ENCODE results near the gene ERFE. TPM values are rescaled to one million over a fixed set of nuclear protein-coding genes. Genes with fewer than 3 reads are reported as not detected.

Gene ERFE
- total RNA-seq, 5 donors from 2014 or later (not counting 1 experiment from before 2014, with no cell fraction given), result not detected

DNA sequence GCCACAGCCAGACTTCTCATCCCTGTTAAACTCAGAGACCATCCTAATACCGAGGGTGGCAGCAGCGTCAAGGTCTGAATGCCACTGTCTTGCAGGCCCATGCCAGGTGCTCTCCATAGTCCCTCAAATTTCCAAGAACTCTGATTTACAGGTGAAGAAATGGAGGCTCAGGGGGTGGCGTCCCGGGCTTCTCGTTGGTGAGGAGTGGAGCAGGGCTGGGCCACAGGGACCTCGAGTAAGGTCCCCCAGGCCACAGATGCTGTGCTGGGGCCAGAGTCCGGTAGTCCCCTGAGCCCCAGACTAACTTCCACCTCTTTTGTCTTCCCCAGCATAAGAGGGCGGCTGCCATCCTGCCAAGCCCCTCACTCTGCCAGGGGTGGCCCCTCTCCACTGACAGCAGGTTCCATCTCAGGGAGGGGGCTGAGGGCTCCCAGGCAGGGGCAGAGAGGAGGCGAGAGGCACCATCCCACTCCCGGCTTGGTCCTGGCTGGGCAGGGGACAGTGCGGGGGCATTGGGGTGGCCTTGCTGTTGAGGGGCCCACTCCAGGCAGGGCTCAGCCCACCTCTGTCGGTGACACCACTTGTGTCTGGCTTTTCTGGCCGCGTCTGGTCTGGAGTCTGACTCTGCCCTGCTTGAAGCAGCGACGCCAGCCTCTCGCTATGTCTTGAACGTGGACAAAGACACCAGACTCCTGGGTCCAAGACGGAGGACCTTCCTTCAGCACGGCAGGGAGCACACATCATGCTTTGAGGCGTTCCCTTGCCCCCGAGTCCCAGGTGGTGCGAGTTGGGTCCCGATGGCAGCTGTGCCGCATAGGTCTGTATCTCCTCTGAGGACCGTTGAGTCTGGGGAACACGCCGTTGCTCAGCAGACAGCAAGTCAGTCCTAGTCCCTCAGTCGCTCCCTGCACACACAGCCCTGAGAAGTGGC is 36.2 kb upstream of the ERFE start:
- Histone ChIP-seq H3K27me3 (replicated peaks in 1 of 2; ENCODE audit: control insufficient read depth in 2 of 2, extremely low read depth in 1 of 2, insufficient read depth in 2 of 2, low read length in 1 of 2) (peaks cover 0 to 31% of the 10 kb centered on the region in 2 experiments), H3K4me1 (ENCODE audit: control insufficient read depth in 1 of 2, extremely low read depth in 1 of 2, insufficient read depth in 2 of 2, low read length in 2 of 2) (peaks cover 0 to 6% of the 10 kb centered on the region in 2 experiments), H3K27ac (ENCODE audit: low read length) (no peak overlapping the region), H3K9me3 (no peaks in the 10 kb centered on the region), H3K4me3 (ENCODE audit: control insufficient read depth in 1 of 2, extremely low read depth in 1 of 2, low read length in 1 of 2) (no peak overlapping the region), H3K36me3 (ENCODE audit: control insufficient read depth in 2 of 2, extremely low read depth in 1 of 2, insufficient read depth in 1 of 2, low read length in 1 of 2) (no peaks in the 10 kb centered on the region)
- peaks cover 0 to 9% of the 10 kb centered on the region in 2 donors for H3K27me3 Mint-ChIP-seq
- H3K27ac Mint-ChIP-seq, result no peak overlapping the region
- no peaks in the 10 kb centered on the region for H3K9me3 Mint-ChIP-seq
- ATAC-seq (replicated peaks in 1 of 4) (no peak), DNase-seq (no peak)
- no peak overlapping the region for H3K4me3 Mint-ChIP-seq
- H3K4me1 Mint-ChIP-seq, result no peaks in the 10 kb centered on the region
- CTCF ChIA-PET, result no interaction called here
- 87% methylated on average over 23 of the region's 29 CpGs for WGBS (ENCODE audit: insufficient coverage)
- no peaks in the 10 kb centered on the region for H3K36me3 Mint-ChIP-seq
- POLR2A ChIA-PET, result no interaction called here

DNA sequence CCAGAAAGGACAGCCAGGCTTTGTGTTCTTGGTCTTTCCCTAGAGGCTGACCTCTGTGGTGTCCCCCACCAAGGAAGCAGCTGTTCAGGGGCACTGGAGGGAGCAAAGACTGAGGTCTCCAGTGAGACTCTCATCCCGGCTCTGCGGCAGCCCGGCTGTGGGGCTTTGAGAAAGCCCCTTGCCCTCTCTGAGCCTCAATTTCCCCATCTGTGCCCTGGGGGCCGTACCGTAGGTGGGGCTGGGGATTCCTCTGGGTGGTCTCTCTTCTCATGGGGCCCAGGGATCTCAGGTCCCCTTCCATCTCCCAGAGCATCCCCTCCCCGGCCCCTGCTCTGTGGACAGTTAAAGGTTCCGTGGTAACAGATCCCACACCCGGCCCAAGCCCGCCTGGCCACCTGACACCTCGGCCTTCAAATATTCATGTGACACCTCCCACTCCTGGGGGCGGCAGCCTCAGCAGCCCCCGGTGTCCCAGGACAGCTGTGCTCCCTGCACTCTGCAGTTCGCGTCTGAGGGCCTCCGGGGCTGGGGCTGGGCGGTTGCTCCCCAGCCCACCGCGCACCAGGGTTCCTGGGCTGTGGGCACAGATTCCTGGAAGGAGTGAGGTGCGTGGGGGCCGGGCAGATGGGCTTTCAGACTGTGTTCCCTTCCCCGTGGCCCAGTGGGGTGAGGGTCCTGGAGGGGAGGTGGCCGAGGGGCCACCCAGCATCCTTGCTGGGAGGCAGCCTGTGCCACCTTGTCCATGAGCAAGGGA is 35.4 kb upstream of the ERFE start:
- H3K36me3 ChIP-seq (ENCODE audit: control insufficient read depth in 2 of 2, extremely low read depth in 1 of 2, insufficient read depth in 1 of 2, low read length in 1 of 2), result no peaks in the 10 kb centered on the region
- ChIA-PET CTCF (no interaction called here), POLR2A (no interaction called here)
- H3K27me3 Mint-ChIP-seq, result peaks cover 0 to 5% of the 10 kb centered on the region in 2 donors
- no peaks in the 10 kb centered on the region for H3K36me3 Mint-ChIP-seq
- WGBS (ENCODE audit: insufficient coverage), result 75% methylated on average over 15 of the region's 22 CpGs
- H3K4me3 ChIP-seq (ENCODE audit: control insufficient read depth in 1 of 2, extremely low read depth in 1 of 2, low read length in 1 of 2), result no peak overlapping the region
- H3K27ac ChIP-seq (ENCODE audit: low read length), result no peak overlapping the region
- no peaks in the 10 kb centered on the region for H3K4me1 Mint-ChIP-seq
- ATAC-seq (replicated peaks in 1 of 4), result no peak
- H3K27me3 ChIP-seq (replicated peaks in 1 of 2; ENCODE audit: control insufficient read depth in 2 of 2, extremely low read depth in 1 of 2, insufficient read depth in 2 of 2, low read length in 1 of 2), result peaks cover 0 to 31% of the 10 kb centered on the region in 2 experiments
- no peak overlapping the region for H3K4me3 Mint-ChIP-seq
- H3K9me3 ChIP-seq, result no peaks in the 10 kb centered on the region
- DNase-seq, result no peak
- H3K4me1 ChIP-seq (ENCODE audit: control insufficient read depth in 1 of 2, extremely low read depth in 1 of 2, insufficient read depth in 2 of 2, low read length in 2 of 2), result peaks cover 0 to 6% of the 10 kb centered on the region in 2 experiments
- H3K27ac Mint-ChIP-seq, result no peak overlapping the region
- no peaks in the 10 kb centered on the region for H3K9me3 Mint-ChIP-seq

DNA sequence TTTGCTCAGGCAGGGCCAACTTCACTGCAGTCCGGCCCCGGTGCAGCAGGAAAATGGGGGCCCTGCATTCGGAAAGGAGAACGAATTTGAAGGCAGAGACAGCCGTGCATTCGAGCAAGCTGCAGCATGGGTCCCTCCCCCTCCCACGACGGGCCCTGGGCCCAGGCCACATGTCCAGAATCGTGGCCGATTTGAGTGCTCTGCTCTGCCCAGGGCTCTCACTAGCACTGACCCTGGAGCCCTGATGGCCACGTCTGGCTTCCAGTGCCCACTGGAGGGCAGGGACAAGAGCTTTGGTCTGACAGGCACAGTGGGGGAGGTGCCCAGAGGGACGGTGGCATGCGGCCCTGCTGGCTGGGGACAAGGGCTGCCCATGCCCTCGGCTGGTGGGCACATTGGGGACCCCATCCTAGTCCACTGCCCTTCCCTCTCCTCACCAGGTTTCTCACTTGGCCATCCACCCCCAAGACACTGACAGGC is 34.7 kb upstream of the ERFE start:
- H3K4me3 ChIP-seq (ENCODE audit: control insufficient read depth in 1 of 2, extremely low read depth in 1 of 2, low read length in 1 of 2), result no peak overlapping the region
- Mint-ChIP-seq H3K27me3 (peaks cover 0 to 1% of the 10 kb centered on the region in 2 donors), H3K4me3 (no peak overlapping the region), H3K36me3 (no peaks in the 10 kb centered on the region), H3K9me3 (no peaks in the 10 kb centered on the region), H3K27ac (no peak overlapping the region), H3K4me1 (no peaks in the 10 kb centered on the region)
- peaks cover 0 to 6% of the 10 kb centered on the region in 2 experiments for H3K4me1 ChIP-seq (ENCODE audit: control insufficient read depth in 1 of 2, extremely low read depth in 1 of 2, insufficient read depth in 2 of 2, low read length in 2 of 2)
- WGBS (ENCODE audit: insufficient coverage), result 88% methylated on average over 14 of the region's 14 CpGs
- no peaks in the 10 kb centered on the region for H3K36me3 ChIP-seq (ENCODE audit: control insufficient read depth in 2 of 2, extremely low read depth in 1 of 2, insufficient read depth in 1 of 2, low read length in 1 of 2)
- ChIA-PET CTCF (no interaction called here), POLR2A (no interaction called here)
- no peak for ATAC-seq (replicated peaks in 1 of 4)
- H3K27me3 ChIP-seq (replicated peaks in 1 of 2; ENCODE audit: control insufficient read depth in 2 of 2, extremely low read depth in 1 of 2, insufficient read depth in 2 of 2, low read length in 1 of 2), result peaks cover 0 to 32% of the 10 kb centered on the region in 2 experiments
- no peaks in the 10 kb centered on the region for H3K9me3 ChIP-seq
- DNase-seq, result no peak
- H3K27ac ChIP-seq (ENCODE audit: low read length), result no peak overlapping the region

DNA sequence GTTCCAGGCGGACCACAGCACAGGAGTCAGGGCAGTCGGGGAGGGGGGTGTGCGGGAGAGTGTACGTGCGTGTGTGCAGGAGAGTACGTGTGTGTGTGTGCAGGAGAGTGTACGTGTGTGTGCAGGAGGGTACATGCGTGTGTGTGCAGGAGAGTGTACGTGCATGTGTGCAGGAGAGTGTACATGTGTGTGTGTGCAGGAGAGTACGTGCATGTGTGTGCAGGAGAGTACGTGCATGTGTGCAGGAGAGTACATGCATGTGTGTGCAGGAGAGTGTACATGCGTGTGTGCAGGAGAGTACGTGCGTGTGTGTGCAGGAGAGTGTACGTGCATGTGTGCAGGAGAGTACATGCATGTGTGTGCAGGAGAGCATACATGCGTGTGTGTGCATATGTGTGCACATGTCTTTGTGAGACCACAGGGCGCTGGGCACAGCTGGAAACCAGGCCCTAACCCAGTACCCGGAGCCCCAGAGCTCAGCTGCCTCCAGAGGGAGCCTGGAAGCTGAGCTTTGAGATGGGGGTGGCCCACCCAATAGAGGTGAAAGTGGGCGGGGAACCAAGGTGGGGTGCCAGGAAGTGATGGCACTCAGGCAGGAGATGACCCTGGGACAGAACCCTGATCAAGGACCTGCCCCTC is 34.2 kb upstream of the ERFE start:
- Mint-ChIP-seq H3K27ac (no peak overlapping the region), H3K4me3 (no peak overlapping the region), H3K4me1 (no peaks in the 10 kb centered on the region), H3K9me3 (no peaks in the 10 kb centered on the region), H3K36me3 (no peaks in the 10 kb centered on the region), H3K27me3 (no peaks in the 10 kb centered on the region)
- ChIA-PET POLR2A (no interaction called here), CTCF (no interaction called here)
- no peak for ATAC-seq (replicated peaks in 1 of 4)
- no peaks in the 10 kb centered on the region for H3K9me3 ChIP-seq
- H3K27me3 ChIP-seq (replicated peaks in 1 of 2; ENCODE audit: control insufficient read depth in 2 of 2, extremely low read depth in 1 of 2, insufficient read depth in 2 of 2, low read length in 1 of 2), result peaks cover 0 to 31% of the 10 kb centered on the region in 2 experiments
- no peak for DNase-seq
- H3K27ac ChIP-seq (ENCODE audit: low read length), result no peak overlapping the region
- 97% methylated on average over 18 of the region's 19 CpGs for WGBS (ENCODE audit: insufficient coverage)
- H3K36me3 ChIP-seq (ENCODE audit: control insufficient read depth in 2 of 2, extremely low read depth in 1 of 2, insufficient read depth in 1 of 2, low read length in 1 of 2), result no peaks in the 10 kb centered on the region
- no peak overlapping the region for H3K4me3 ChIP-seq (ENCODE audit: control insufficient read depth in 1 of 2, extremely low read depth in 1 of 2, low read length in 1 of 2)
- peaks cover 0 to 6% of the 10 kb centered on the region in 2 experiments for H3K4me1 ChIP-seq (ENCODE audit: control insufficient read depth in 1 of 2, extremely low read depth in 1 of 2, insufficient read depth in 2 of 2, low read length in 2 of 2)

DNA sequence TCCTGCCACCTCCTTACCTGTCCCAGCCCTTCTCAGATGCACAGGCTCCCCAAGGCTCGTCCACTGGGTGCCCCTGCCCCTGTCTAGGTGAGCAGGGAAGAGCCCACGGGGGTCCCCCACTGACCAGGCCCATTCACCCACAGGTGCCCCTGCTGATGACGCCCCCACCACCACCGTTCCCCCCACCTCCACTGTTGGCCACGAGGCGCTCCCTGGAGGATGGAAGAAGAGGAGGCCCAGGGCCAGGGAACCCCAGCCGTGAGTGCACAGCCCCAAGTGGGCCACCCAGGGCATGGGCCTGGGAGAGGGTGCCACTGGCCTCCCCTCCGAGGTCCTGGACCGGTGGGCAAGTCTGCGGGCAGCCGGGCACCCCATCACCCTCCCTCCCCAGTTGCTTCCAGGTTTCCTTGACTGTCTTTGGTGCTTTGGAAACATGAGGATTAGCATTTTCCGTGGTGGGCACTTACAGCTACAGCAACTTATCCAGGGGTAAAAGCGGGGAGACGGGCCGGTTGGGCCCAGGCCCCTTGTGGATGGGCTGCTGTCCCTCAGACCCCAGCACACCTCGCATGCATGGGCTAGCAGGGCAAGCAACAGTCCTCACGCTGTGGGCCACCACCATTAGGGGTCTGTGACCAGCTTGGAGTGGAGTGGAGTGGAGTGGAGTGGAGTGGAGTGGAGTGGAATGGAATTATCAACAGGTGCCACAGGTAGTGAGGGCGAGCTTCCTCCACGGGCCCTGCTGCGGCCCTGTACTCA is 33.5 kb upstream of the ERFE start:
- H3K27ac ChIP-seq (ENCODE audit: low read length), result no peak overlapping the region
- CTCF ChIA-PET, result no interaction called here
- H3K27me3 ChIP-seq (replicated peaks in 1 of 2; ENCODE audit: control insufficient read depth in 2 of 2, extremely low read depth in 1 of 2, insufficient read depth in 2 of 2, low read length in 1 of 2), result peaks cover 0 to 24% of the 10 kb centered on the region in 2 experiments
- H3K27me3 Mint-ChIP-seq, result no peaks in the 10 kb centered on the region
- H3K36me3 ChIP-seq (ENCODE audit: control insufficient read depth in 2 of 2, extremely low read depth in 1 of 2, insufficient read depth in 1 of 2, low read length in 1 of 2), result no peaks in the 10 kb centered on the region
- no peak for ATAC-seq (replicated peaks in 1 of 4)
- no peaks in the 10 kb centered on the region for H3K36me3 Mint-ChIP-seq
- POLR2A ChIA-PET, result no interaction called here
- H3K27ac Mint-ChIP-seq, result no peak overlapping the region
- H3K4me3 ChIP-seq (ENCODE audit: control insufficient read depth in 1 of 2, extremely low read depth in 1 of 2, low read length in 1 of 2), result no peak overlapping the region
- 91% methylated on average over 8 of the region's 20 CpGs for WGBS (ENCODE audit: insufficient coverage)
- H3K9me3 Mint-ChIP-seq, result no peaks in the 10 kb centered on the region
- no peak overlapping the region for H3K4me3 Mint-ChIP-seq
- peaks cover 0 to 6% of the 10 kb centered on the region in 2 experiments for H3K4me1 ChIP-seq (ENCODE audit: control insufficient read depth in 1 of 2, extremely low read depth in 1 of 2, insufficient read depth in 2 of 2, low read length in 2 of 2)
- DNase-seq, result no peak
- H3K4me1 Mint-ChIP-seq, result no peaks in the 10 kb centered on the region
- no peaks in the 10 kb centered on the region for H3K9me3 ChIP-seq

DNA sequence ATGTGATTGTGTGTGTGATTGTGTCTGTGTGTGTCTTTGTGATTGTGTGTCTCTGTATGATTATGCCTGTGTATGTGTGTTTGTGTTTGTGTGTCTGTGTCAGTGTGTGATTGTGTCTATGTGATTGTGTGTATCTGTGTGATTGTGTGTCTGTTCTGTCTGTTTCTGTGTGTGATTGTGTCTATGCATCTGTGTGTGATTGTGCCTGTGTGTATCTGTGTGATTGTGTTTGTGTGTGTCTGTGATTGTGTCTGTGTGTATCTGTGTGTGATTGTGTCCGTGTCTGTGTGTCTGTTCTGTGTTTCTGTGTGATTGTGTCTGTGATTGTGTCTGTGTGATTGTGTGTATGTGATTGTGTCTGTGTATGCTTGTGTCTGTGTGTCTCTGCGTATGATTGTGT is 32.4 kb upstream of the ERFE start:
- no peaks in the 10 kb centered on the region for H3K36me3 Mint-ChIP-seq
- H3K27ac ChIP-seq (ENCODE audit: low read length), result no peak overlapping the region
- no peak overlapping the region for H3K4me3 Mint-ChIP-seq
- H3K27ac Mint-ChIP-seq, result no peak overlapping the region
- POLR2A ChIA-PET, result no interaction called here
- WGBS (ENCODE audit: insufficient coverage), result 95% methylated on average over 2 of the region's 2 CpGs
- no peaks in the 10 kb centered on the region for H3K9me3 Mint-ChIP-seq
- H3K27me3 ChIP-seq (replicated peaks in 1 of 2; ENCODE audit: control insufficient read depth in 2 of 2, extremely low read depth in 1 of 2, insufficient read depth in 2 of 2, low read length in 1 of 2), result peaks cover 0 to 15% of the 10 kb centered on the region in 2 experiments
- H3K36me3 ChIP-seq (ENCODE audit: control insufficient read depth in 2 of 2, extremely low read depth in 1 of 2, insufficient read depth in 1 of 2, low read length in 1 of 2), result no peaks in the 10 kb centered on the region
- ATAC-seq (replicated peaks in 1 of 4) (no peak), DNase-seq (no peak)
- H3K27me3 Mint-ChIP-seq, result no peaks in the 10 kb centered on the region
- CTCF ChIA-PET, result no interaction called here
- no peaks in the 10 kb centered on the region for H3K9me3 ChIP-seq
- no peaks in the 10 kb centered on the region for H3K4me1 Mint-ChIP-seq
- no peak overlapping the region for H3K4me3 ChIP-seq (ENCODE audit: control insufficient read depth in 1 of 2, extremely low read depth in 1 of 2, low read length in 1 of 2)
- H3K4me1 ChIP-seq (ENCODE audit: control insufficient read depth in 1 of 2, extremely low read depth in 1 of 2, insufficient read depth in 2 of 2, low read length in 2 of 2), result peaks cover 0 to 6% of the 10 kb centered on the region in 2 experiments

All from T-cell (primary cell).